HG02588 (cell line): ENCODE measurements around the gene OR10A2.
"Not testable (repeated sequence)": the region's sequence is repeated elsewhere in the genome, so short reads cannot be mapped to it uniquely, and the experiment has no call there.

Experiments used
- ATAC-seq: cut with Tn5 transposase; IDR thresholded peaks from one replicate; pipeline ENCODE4 v1.9.1; 2021; ENCODE audit warnings: mild to moderate bottlenecking, moderate library complexity; ENCODE audit not compliant: unreplicated experiment

Gene OR10A2

DNA sequence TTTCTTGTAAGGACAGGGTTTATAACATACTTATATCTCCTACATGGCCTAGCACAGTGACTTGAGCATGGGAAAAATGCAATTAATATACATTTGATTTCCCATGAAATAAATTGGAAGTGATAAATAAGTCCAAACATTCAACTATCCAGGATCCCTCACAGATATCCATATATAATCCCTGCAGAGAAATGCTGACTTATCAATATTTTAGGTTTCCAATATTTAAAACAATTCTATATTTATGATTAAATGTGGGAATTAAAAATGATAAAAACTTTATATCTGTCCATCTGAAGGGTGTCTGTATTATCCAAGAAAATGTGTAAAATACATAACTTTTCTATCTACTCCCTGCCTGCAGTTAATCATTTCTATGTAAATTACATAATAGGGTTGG lies 19.9 kb downstream of the OR10A2 start:
- ATAC-seq = no peak

DNA sequence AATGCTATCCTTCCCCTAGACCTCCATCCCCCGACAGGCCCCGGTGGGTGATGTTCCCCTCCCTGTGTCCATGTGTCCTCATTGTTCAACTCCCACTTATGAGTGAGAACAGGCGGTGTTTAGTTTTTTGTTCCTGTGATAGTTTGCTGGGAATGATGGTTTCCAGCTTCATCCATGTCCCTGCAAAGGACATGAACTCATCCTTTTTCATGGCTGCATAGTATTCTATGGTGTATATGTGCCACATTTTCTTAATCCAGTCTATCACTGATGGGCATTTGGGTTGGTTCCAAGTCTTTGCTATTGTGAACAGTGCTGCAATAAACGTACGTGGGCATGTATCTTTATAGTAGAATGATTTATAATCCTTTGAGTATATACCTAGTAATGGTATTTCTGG lies 24.9 kb downstream of the OR10A2 start:
- ATAC-seq = not testable (repeated sequence)

DNA sequence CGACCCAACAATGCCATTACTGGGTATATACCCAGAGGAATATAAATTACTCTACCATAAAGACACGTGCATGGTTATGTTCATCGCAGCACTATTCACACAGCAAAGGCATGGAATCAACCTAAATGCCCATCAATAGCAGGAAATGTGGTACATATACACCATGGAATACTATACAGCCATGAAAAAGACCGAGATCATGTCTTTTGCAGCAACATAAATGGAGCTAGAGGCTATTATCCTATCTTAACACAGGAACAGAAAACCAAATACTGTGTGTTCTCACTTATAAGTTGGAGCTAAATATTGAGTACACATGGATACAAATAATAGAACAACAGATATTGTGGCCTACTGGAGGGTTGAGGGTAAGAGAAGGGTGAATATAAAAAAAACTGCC lies 26.0 kb downstream of the OR10A2 start:
- ATAC-seq = no peak

DNA sequence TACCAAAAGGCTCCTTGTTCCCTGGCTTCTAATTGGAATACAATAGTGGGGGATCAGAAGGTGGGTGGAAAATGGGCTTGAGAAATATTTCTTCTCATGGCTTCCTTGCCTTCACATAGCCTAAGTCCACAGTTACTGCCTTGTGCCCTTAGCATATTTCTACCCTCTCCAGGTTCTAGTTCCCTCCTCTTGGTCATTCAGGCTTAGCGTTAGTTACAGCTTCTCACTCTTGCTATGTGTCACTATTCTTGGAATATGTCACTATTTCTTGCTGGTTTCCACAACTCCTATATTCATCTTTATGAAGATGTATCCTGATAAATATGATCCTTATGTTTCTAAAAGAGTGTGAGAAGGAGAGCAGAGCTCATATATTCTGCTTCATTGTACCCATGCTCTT lies 27.0 kb downstream of the OR10A2 start:
- no peak for ATAC-seq

DNA sequence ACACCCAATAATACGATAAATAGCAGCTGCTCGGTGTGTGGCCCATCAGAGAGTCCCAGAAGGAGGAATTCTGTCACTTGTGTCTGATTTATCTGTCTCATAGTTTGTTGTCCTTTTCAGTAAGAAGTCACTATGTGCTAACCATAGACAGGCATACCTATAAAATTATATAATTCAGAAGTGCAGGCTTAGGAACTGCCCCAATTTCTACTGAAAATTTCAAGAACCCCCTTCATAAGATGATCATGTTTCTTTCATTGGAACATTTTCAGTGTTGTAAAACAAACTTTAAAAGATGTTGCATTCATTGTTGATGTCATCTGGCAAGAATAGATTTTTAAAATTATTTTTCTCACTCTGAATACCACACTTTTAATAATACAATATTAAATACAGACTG lies 29.5 kb downstream of the OR10A2 start, which contains the start of gene OR2D2:
OR2D2 (minus strand) TSS at position 101 of the 400 bp plus-strand sequence; CDS start at position 101, 0 bp downstream.
- no peak for ATAC-seq

DNA sequence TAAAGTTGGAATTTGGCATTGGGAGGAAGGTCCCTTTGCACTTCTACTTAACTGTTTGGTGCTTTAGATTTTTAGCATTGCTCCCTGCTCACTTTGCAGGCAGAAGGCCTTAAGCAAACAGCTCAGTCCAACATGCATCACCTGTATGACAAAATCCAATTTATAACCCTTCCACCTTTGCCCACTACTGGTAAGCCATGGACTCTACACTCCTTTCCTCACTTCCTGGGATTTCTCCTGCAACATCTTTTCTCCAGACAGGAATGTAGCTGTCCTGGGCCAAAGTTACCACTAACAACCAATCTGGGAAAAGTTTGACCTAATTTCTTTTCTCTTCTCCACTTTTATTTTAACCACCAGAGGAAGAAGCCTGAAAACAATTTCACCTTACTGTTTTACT lies 31.2 kb downstream of the OR10A2 start:
- no peak for ATAC-seq

DNA sequence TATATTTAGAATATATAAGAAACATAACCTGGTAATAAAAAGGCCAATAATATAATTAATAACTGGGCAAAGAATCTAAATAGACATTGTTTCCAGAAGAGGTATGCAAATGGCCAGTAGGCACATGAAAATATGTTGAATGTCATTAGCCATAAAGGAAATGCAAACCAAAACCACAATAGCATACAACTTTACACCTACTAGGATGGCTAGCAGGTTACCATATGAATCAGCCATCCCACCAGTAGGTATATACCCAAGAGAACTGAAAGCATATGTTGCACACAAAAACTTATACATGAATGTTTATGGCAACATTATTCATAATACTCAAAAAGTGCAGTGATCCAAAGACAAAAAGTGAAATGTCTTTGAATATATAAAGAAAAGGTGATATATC lies 32.2 kb downstream of the OR10A2 start:
- peak; percentile 78 for ATAC-seq

DNA sequence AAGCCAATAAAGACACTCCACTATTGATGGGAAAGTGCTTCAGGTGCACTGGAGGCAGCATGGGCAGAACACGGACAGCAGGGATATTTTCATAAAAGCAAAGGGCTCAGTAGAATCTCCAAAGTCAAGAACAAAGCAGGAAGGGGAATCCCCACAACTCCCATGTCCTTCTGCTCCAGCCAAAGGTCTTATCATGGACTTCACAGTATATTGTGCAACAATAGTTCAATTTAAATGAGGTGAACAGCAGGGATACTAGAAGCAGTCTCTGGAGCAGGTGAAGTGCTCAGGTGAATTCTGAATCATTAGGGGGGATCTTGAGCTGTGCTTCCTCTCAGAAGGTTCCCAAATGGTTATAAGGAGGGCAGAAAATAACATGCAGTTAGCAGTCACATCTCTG lies 36.1 kb downstream of the OR10A2 start:
- no peak for ATAC-seq

DNA sequence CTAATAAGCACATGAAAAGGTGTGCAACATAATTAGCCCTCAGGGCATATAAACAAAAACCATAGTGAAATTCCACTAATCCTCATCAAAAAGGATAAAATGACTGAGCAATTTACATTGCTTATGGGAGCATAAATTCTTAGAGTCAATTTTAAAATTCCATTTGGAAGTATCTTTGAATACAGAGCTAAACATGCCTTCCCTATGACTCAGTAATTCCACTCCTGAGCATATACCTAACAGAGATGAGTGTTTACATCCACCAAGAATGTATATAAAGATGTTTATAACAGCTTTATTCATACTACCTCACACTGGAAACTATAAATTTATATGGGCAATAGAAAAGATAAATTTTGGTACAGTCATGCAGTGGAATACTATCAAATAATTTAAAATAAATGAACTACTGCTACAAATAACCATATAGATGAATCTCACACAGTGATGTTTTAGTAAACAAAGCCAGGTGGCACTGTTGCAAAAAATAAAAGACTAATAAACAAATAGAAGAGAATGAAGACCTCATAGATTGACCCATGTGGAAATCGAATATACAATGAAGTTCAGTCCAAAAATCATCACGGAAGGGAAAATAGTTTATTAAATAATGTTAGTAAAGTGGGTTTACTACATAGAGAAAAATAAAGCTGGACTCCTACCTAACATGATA lies 37.6 kb downstream of the OR10A2 start:
- ATAC-seq = no peak

DNA sequence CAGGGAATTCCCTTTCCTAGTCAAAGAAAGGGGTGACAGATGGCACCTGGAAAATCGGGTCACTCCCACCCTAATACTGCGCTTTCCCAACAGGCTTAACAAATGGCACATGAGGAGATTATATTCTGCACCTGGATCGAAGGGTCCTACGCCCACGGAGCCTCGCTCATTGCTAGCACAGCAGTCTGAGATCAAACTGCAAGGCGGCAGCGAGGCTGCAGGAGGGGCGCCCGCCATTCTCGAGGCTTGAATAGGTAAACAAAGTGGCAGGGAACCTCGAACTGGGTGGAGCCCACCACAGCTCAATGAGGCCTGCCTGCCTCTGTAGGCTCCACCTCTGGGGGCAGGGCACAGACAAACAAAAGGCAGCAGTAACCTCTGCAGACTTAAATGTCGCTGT lies 41.9 kb downstream of the OR10A2 start:
- ATAC-seq = not testable (repeated sequence)

DNA sequence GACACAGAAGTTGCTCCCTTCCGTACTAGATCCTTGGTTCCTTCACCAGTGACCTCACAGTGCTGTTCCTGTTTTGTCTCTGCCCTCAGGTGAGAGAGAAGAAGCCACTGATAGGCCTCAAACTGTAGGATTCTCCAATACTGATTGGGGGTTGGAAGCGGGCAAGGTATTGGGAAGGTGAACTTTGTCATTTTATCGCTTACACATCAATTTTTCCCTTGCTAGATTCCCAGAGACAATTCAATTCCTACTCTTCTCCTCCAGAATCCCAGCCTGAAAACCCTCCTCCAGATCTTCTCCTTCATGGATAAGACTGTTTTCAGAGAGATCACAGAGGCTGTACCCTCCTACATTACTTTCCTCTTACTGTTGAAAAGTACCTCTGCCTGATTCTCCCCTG lies 48.5 kb downstream of the OR10A2 start:
- ATAC-seq = no peak

DNA sequence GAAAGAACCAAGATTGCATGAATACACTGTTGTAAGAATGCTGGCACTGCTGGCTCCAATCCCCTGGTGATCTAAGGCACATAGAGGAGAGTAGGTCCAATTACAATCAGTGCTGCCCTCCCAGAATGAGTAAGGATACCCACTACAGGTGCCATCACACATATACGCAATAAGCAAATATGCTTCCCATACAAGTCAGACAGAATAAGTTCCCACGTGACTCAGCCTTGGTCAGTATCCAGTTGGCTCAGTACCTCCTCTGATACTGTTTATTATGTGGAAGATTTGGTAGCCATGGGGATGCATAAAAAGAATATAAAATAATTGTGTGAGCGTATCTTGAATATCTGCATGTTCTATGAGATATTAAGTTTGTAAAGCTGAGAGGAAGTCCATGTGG lies 49.1 kb downstream of the OR10A2 start:
- no peak for ATAC-seq

DNA sequence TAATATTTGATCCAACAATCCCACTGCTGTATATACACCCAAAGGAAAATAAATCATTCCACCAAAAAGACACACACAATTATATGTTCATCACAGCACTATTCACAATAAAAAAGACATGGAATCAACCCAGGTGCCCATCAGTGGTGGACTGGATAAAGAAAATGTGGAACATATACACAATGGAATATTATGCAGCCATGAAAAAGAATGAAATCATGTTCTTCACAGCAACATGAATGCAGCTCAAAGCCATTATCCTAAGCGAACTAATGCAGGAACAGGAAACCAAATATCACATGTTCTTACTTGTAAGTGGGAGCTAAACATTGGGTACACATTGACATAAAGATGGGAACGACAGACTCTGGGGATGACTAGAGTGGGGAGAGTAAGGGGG lies 56.8 kb downstream of the OR10A2 start:
- no peak for ATAC-seq

DNA sequence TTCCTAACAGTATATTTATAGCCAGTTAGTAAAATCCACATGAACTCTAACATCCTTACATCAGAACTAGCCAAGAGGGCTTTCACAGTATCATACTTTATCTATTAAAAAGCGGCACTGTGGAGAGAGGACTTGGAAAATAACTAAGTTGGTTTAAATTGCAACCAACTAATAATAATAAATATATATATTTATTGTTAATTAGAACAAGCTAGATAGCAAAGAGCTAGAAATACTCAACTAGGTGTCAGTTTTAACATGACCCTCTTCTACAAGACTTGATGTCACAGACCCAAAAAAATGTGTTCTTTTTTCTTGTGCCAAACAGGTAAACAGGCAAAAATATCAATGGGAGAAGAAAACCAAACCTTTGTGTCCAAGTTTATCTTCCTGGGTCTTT lies 57.8 kb downstream of the OR10A2 start, which contains the start of gene OR2D3:
OR2D3 (plus strand) TSS at position 301 of the 400 bp plus-strand sequence; CDS start at position 301, 0 bp downstream.
- ATAC-seq = no peak
